Measurements from ENCODE around the gene GPSM3. TPM values are rescaled to one million over a fixed set of nuclear protein-coding genes. Genes with fewer than 3 reads are reported as not detected.

Gene GPSM3
- total and polyA plus RNA-seq, 2 of the 13 experiments (the other 11 are each of a cell fraction or from before 2014, with no cell fraction given) = 0.18 to 6.2 TPM

DNA sequence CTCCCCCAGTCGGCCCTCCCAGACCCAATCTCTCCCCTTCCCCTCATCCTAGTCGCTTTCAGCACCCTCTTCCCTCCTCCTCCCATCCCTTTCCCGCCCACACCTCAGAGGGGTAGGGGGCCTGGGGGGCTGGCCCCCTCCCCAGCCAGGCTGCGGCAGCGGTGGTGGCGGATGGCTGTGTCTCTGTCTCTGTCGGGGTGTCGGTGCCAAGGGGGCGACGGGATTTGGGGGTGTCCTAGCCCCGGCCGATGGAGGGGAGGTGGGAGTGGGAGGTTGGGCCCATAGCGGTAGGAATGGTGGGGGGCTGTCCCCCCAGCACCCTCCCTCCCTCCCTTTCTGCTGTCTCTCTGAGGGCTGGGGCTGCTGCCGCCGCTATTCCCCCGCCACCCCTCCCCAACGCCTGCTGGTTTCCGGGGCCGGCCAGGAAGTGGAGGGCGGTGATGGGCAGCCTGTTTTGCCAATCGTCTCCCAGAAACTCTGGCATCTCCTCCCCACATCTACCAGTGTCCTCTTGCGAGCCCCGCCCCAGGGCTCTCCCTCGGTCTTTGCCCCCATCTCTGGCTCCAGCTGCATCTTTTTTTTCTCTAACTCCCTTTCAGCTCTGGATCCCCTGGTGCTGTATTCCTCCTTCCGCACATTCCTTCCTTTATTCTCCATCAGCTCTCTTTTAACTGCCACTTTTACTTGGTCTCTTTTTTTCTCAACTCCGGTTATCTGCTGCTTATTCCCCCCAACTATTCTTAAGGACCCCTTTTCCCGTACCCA lies 16.6 kb downstream of the GPSM3 start, which contains the start of gene AGPAT1:
Gene AGPAT1, minus strand, starts transcription at position 374 of the 765 bp plus-strand sequence. CDS start 4,588 bp downstream, outside the sequence.
- BruUV-seq (replicated peaks) = no TSS peak
- Histone ChIP-seq H3K27ac (ENCODE audit: extremely low read length, insufficient read depth, low read length) (peak within 1 kb of the TSS; percentile 97), H3K4me1 (ENCODE audit: insufficient read depth, low read length) (peaks cover 60% of the 10 kb centered on the region), H3K4me2 (ENCODE audit: low read depth, low read length) (peak within 1 kb of the TSS; percentile 98), H4K20me1 (ENCODE audit: insufficient read depth, low read length) (no peaks in the 10 kb centered on the region), H3K79me2 (ENCODE audit: insufficient read depth, low read length) (peaks cover 56% of the 10 kb centered on the region), H3K9ac (ENCODE audit: insufficient read depth, low read depth, low read length) (peak within 1 kb of the TSS; percentile 92), H3K36me3 (replicated peaks in 1 of 2; ENCODE audit: control insufficient read depth in 1 of 2, insufficient read depth in 2 of 2, low read length in 2 of 2) (peaks cover 9 to 18% of the 10 kb centered on the region in 2 experiments), H3K4me3 (replicated peaks in 1 of 3; ENCODE audit: insufficient read depth in 1 of 3, low read depth in 2 of 3, low read length in 3 of 3) (peak within 1 kb of the TSS; percentile 96 to 98 (median 98)), H3K9me3 (ENCODE audit: low read length) (no peaks in the 10 kb centered on the region), H2AFZ (ENCODE audit: low read length) (no peak within 1 kb of the TSS), H3K27me3 (ENCODE audit: control insufficient read depth in 1 of 2, insufficient read depth in 2 of 2, low read length in 2 of 2) (no peaks in the 10 kb centered on the region; a peak in 1 of 5 replicates)
- POLR2A ChIA-PET = interaction anchor here (0.7 to 5.8 kb wide), 12 partner anchors 8 to 795 kb away, joined by 3 to 127 read pairs (median 9); partner anchors contain the start of genes ATF6B, FKBPL, GPSM3 and PBX2
- CTCF ChIA-PET (ENCODE audit: low intra/inter-chr PET ratio, low total read pairs) = no interaction called here
- in situ Hi-C loops (cut with HindIII; ENCODE audit: extremely low pct_ligation_motif_present, low pct_unique_long_range_greater_than_20kb) (no loop called here), intact Hi-C loops (cut with micrococcal nuclease; ENCODE audit: unreplicated experiment) (loop anchor here (2.0 to 5.0 kb wide), 2 partner anchors 57 to 1091 kb away; no protein-coding TSS in a partner anchor)
- FAIRE-seq = peak; percentile 26
- ATAC-seq = peak; percentile 76
- peak; percentile 95 for DNase-seq (ENCODE audit: low spot score)
- 1% methylated on average over 19 of the region's 27 CpGs for WGBS (ENCODE audit: low lambda C conversion rate)
- no peak for TF ChIP-seq RFXANK (CRISPR knock-in tag; IDR thresholded peaks at IDR 0.05)
- no peak; the same call in 1 of the 2 replicates for TF ChIP-seq ZNF614 (CRISPR knock-in tag; IDR thresholded peaks at IDR 0.05; ENCODE audit: borderline replicate concordance)
- TF ChIP-seq ZEB1 (IDR thresholded peaks at IDR 0.05; ENCODE audit: insufficient replicate concordance, low read depth) = no peak
- TF ChIP-seq NFYB (CRISPR knock-in tag; IDR thresholded peaks at IDR 0.05) = peak; percentile 85
- no peak for TF ChIP-seq NCOA2 (CRISPR knock-in tag; IDR thresholded peaks at IDR 0.05)
- no peak for TF ChIP-seq PLRG1 (conservative IDR thresholded peaks at IDR 0.05)
- TF ChIP-seq BRD4 (CRISPR knock-in tag; IDR thresholded peaks at IDR 0.05) = 0 out of 2 replicates have a peak, but pooled peaks have one; percentile 31
- no peak for TF ChIP-seq BHLHE40 (IDR thresholded peaks at IDR 0.05; ENCODE audit: low read length)
- no peak for TF ChIP-seq ZNF501 (CRISPR knock-in tag; IDR thresholded peaks at IDR 0.05)
- TF ChIP-seq, protein P1, sequence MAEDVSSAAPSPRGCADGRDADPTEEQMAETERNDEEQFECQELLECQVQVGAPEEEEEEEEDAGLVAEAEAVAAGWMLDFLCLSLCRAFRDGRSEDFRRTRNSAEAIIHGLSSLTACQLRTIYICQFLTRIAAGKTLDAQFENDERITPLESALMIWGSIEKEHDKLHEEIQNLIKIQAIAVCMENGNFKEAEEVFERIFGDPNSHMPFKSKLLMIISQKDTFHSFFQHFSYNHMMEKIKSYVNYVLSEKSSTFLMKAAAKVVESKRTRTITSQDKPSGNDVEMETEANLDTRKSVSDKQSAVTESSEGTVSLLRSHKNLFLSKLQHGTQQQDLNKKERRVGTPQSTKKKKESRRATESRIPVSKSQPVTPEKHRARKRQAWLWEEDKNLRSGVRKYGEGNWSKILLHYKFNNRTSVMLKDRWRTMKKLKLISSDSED (CRISPR knock-in tag; IDR thresholded peaks at IDR 0.05) = no peak
- TF ChIP-seq FOXK2 (IDR thresholded peaks at IDR 0.05) = no peak
- TF ChIP-seq, protein P2, sequence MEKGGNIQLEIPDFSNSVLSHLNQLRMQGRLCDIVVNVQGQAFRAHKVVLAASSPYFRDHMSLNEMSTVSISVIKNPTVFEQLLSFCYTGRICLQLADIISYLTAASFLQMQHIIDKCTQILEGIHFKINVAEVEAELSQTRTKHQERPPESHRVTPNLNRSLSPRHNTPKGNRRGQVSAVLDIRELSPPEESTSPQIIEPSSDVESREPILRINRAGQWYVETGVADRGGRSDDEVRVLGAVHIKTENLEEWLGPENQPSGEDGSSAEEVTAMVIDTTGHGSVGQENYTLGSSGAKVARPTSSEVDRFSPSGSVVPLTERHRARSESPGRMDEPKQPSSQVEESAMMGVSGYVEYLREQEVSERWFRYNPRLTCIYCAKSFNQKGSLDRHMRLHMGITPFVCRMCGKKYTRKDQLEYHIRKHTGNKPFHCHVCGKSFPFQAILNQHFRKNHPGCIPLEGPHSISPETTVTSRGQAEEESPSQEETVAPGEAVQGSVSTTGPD (CRISPR knock-in tag; IDR thresholded peaks at IDR 0.05) = 0 out of 2 replicates have a peak, but pooled peaks have one; percentile 65
- TF ChIP-seq TCF7 (IDR thresholded peaks at IDR 0.05; ENCODE audit: low read depth) = no peak
- no peak for TF ChIP-seq AKAP8 (CRISPR knock-in tag; IDR thresholded peaks at IDR 0.05)
- no peak for TF ChIP-seq REPIN1 (CRISPR knock-in tag; IDR thresholded peaks at IDR 0.05; ENCODE audit: borderline replicate concordance, low read depth)
- TF ChIP-seq NFIB (CRISPR knock-in tag; IDR thresholded peaks at IDR 0.05; ENCODE audit: borderline replicate concordance) = no peak
- TF ChIP-seq AFF4 (CRISPR knock-in tag; IDR thresholded peaks at IDR 0.05) = no peak
- peak; percentile 8; the same call in 1 of the 2 replicates for TF ChIP-seq FOXA3 (CRISPR knock-in tag; IDR thresholded peaks at IDR 0.05)
